ENCODE results near the gene BTN3A1.
"Not testable (repeated sequence)": the region's sequence is repeated elsewhere in the genome, so short reads cannot be mapped to it uniquely, and the experiment has no call there.

BTN3A1 gene

GRCh38 chr6:26416288-26416687, 14.2 kb downstream of the BTN3A1 start:
- H3K9me3 ChIP-seq (ENCODE audit: control insufficient read depth, insufficient read depth, low read length), result peaks cover 28% of the 10 kb centered on the region
- H3K4me2 ChIP-seq (ENCODE audit: low read length), result no peak overlapping the region
- H3K9me2 ChIP-seq (replicated peaks; ENCODE audit: control insufficient read depth, low read length), result no peaks in the 10 kb centered on the region
- no peaks in the 10 kb centered on the region for H3K79me2 ChIP-seq (ENCODE audit: control insufficient read depth, low read length)
- no peaks in the 10 kb centered on the region for H3K36me3 ChIP-seq (ENCODE audit: control insufficient read depth, low read length)
- H3K4me1 ChIP-seq (ENCODE audit: control insufficient read depth, low read length), result peaks cover 5% of the 10 kb centered on the region
- TF ChIP-seq CTCF (IDR thresholded peaks at IDR 0.05; ENCODE audit: low read depth, low read length, poor library complexity, severe bottlenecking) (no peak), EZH2phosphoT487 (IDR thresholded peaks at IDR 0.05; ENCODE audit: borderline replicate concordance, low read length) (no peak)
- H3K27ac ChIP-seq (ENCODE audit: low read depth, low read length), result no peak overlapping the region
- no peaks in the 10 kb centered on the region for H4K20me1 ChIP-seq (ENCODE audit: control insufficient read depth, insufficient read depth, low read depth, low read length)
- no peaks in the 10 kb centered on the region for H3K27me3 ChIP-seq (ENCODE audit: control insufficient read depth, low read length)
- H3K4me3 ChIP-seq (ENCODE audit: low read length), result no peak overlapping the region
- H3F3A ChIP-seq (ENCODE audit: control insufficient read depth, insufficient read depth), result no peaks in the 10 kb centered on the region

- H3K4me1 ChIP-seq (ENCODE audit: control insufficient read depth, low read length); H3F3A ChIP-seq (ENCODE audit: control insufficient read depth, insufficient read depth); H3K4me3 ChIP-seq (ENCODE audit: low read length); H3K4me2 ChIP-seq (ENCODE audit: low read length); H4K20me1 ChIP-seq (ENCODE audit: control insufficient read depth, insufficient read depth, low read depth, low read length); H3K27me3 ChIP-seq (ENCODE audit: control insufficient read depth, low read length); H3K36me3 ChIP-seq (ENCODE audit: control insufficient read depth, low read length); H3K79me2 ChIP-seq (ENCODE audit: control insufficient read depth, low read length); H3K9me2 ChIP-seq (replicated peaks; ENCODE audit: control insufficient read depth, low read length); H3K27ac ChIP-seq (ENCODE audit: low read depth, low read length): not testable (repeated sequence)
- peaks cover 28% of the 10 kb centered on the region for H3K9me3 ChIP-seq (ENCODE audit: control insufficient read depth, insufficient read depth, low read length)
These were observed 16.0 kb downstream of the BTN3A1 start for GRCh38 chr6:26418077-26418476.

GRCh38 chr6:26418795-26419194, 16.7 kb downstream of the BTN3A1 start:
- not testable (repeated sequence) for H3K79me2 ChIP-seq (ENCODE audit: control insufficient read depth, low read length); H4K20me1 ChIP-seq (ENCODE audit: control insufficient read depth, insufficient read depth, low read depth, low read length); H3K27ac ChIP-seq (ENCODE audit: low read depth, low read length); H3K4me1 ChIP-seq (ENCODE audit: control insufficient read depth, low read length); H3K9me2 ChIP-seq (replicated peaks; ENCODE audit: control insufficient read depth, low read length); H3K4me3 ChIP-seq (ENCODE audit: low read length); H3K36me3 ChIP-seq (ENCODE audit: control insufficient read depth, low read length); H3K4me2 ChIP-seq (ENCODE audit: low read length); H3K27me3 ChIP-seq (ENCODE audit: control insufficient read depth, low read length); H3F3A ChIP-seq (ENCODE audit: control insufficient read depth, insufficient read depth)
- H3K9me3 ChIP-seq (ENCODE audit: control insufficient read depth, insufficient read depth, low read length), result peaks cover 28% of the 10 kb centered on the region

- H3K4me3 ChIP-seq (ENCODE audit: low read length), result peak overlapping the region; percentile 87
- H3K79me2 ChIP-seq (ENCODE audit: control insufficient read depth, low read length), result no peaks in the 10 kb centered on the region
- H3K27ac ChIP-seq (ENCODE audit: low read depth, low read length), result no peak overlapping the region
- no peaks in the 10 kb centered on the region for H3K27me3 ChIP-seq (ENCODE audit: control insufficient read depth, low read length)
- H3K4me1 ChIP-seq (ENCODE audit: control insufficient read depth, low read length), result peaks cover 7% of the 10 kb centered on the region
- peaks cover 27% of the 10 kb centered on the region for H3K9me3 ChIP-seq (ENCODE audit: control insufficient read depth, insufficient read depth, low read length)
- no peaks in the 10 kb centered on the region for H4K20me1 ChIP-seq (ENCODE audit: control insufficient read depth, insufficient read depth, low read depth, low read length)
- peak overlapping the region; percentile 79 for H3K4me2 ChIP-seq (ENCODE audit: low read length)
- no peaks in the 10 kb centered on the region for H3K36me3 ChIP-seq (ENCODE audit: control insufficient read depth, low read length)
- no peaks in the 10 kb centered on the region for H3K9me2 ChIP-seq (replicated peaks; ENCODE audit: control insufficient read depth, low read length)
- no peaks in the 10 kb centered on the region for H3F3A ChIP-seq (ENCODE audit: control insufficient read depth, insufficient read depth)
- TF ChIP-seq CTCF (IDR thresholded peaks at IDR 0.05; ENCODE audit: low read depth, low read length, poor library complexity, severe bottlenecking), result peak; percentile 50
- TF ChIP-seq EZH2phosphoT487 (IDR thresholded peaks at IDR 0.05; ENCODE audit: borderline replicate concordance, low read length), result no peak
These were observed 18.7 kb downstream of the BTN3A1 start for GRCh38 chr6:26420688-26421171.

Data from DOHH2 (cell line).